Left colon (tissue), 2 donors: ENCODE data around the gene EXOC8. TPM values are rescaled to one million over a fixed set of nuclear protein-coding genes. Genes with fewer than 3 reads are reported as not detected.
A peak's percentile ranks its signal among the peaks of the same experiment; 100 is the strongest.
"Not testable (repeated sequence)": the region's sequence is repeated elsewhere in the genome, so short reads cannot be mapped to it uniquely, and the experiment has no call there.

Experiments used
- ATAC-seq: fragments of 200-7000 bp; cut with Tn5 transposase; one replicate; pipeline ENCODE4 v1.9.1; 2020; ENCODE audit warnings: mild to moderate bottlenecking, moderate library complexity
- DNase-seq, 2 donors: peaks; one replicate each; pipeline ENCODE4 v3.0.0-alpha.2; 2020
- intact Hi-C, 2 donors: fragments of 100-400 bp; cut with DNase I in 1 of 2; cut with micrococcal nuclease in 1 of 2; formaldehyde crosslinking; loops; one replicate each; pipeline versions ENCODE4 v1.11.2 to v1.14.0; 2022; cut with DNase I, micrococcal nuclease
- total RNA-seq, 2 donors: library from RNA; stranded (reverse); fragmentation: NEBNext Ultra II Directional; extraction: Animal tissue kit (Norgen Biotek cat#: 25700); gene quantifications; one replicate each; pipeline ENCODE4 v1.2.1, GENCODE V29; 2021
- donor health status: DM: no; HTN: no; CAD: no.
- donor health status: DM: yes; HTN: yes; CAD: no.

EXOC8 gene
- total RNA-seq, 2 donors from 2014 or later: 12.2 to 14.1 TPM

GRCh38 chr1:231357187-231357772 lies 19.6 kb upstream of the EXOC8 start:
- intact Hi-C loops: loop anchor here in 1 of 2 donors (5.0 kb wide), 1 partner anchor 245 kb away; no protein-coding TSS in a partner anchor
- no peak for ATAC-seq
- DNase-seq: no peak

- no peak for ATAC-seq
- intact Hi-C loops: loop anchor here in 1 of 2 donors (5.0 kb wide), 1 partner anchor 247 kb away; no protein-coding TSS in a partner anchor
- DNase-seq: no peak
Measured at GRCh38 chr1:231355171-231355570, 17.5 kb upstream of the EXOC8 start.

DNA sequence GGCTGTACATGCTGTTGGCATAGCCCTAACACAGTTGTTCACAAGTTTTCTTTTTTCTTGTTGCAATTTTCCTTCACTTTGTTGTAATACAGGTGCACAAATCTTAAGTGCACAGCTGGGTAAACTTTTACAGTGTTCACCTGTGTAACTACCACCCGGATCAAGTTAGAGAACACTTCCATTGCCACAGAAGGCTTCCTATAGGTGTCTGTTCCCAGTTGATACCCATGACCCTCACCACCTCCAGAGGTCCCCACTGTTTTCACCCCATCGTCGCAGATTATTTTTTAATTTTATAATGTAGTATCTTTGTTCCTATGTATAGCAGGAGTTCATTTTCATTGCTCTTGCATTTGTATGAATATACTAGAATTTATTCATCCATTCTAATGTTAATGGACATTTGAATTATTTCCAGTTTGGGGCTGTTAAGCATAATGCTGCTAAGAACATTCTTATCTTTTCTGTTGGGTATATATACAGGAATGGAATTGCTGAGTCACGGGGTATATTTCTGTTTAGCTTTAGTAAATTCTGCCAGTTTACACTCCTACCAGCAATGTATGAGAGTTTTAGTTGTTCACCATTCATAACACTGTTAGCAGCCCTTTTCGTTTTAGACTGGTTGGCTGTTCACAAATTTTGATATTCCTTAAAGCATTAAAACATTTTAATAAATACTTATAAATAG lies 16.8 kb upstream of the EXOC8 start:
- ATAC-seq (no peak), DNase-seq (no peak)
- intact Hi-C loops: loop anchor here in 1 of 2 donors (5.0 kb wide), 1 partner anchor 248 kb away; no protein-coding TSS in a partner anchor

DNA sequence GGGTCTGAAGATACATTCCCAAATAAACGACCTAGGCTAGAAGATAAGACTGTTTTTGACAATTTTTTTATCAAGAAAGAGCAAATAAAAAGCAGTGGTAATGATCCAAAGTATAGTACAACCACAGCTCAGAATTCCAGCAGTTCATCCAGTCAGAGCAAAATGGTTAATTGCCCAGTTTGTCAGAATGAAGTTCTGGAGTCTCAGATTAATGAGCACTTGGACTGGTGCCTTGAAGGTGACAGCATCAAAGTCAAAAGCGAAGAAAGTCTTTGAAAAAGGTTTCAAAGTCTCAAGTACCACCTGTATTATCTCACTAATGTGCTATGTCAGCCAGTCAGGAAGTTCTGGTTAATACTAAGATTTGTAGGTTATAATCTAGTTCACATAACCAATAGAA lies 15.4 kb upstream of the EXOC8 start:
- no peak for ATAC-seq
- intact Hi-C loops: no loop called here

DNA sequence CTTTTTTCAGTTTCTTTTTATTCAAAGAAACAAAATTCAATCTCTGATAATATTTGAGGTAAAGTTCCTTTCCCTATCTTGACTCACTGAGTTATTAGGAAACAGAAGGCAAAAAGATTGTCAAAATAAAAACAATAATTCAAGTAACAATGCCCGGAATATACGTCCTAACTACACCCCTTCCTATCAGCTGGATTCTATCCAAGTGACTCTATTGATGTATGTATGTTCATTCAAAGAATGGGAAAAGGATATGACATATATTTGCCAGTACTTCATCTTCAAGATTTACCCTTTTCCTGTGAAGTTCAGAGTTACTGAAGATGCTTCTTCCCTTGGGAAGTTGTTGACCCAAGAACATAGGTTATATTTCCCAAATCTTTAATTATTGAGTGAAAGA lies 14.2 kb upstream of the EXOC8 start:
- intact Hi-C loops: no loop called here
- ATAC-seq: no peak
- DNase-seq: no peak

More for the DNA sequence above, 15.4 kb upstream of the EXOC8 start:
- DNase-seq: no peak

- ATAC-seq, DNase-seq, intact Hi-C loops: not testable (repeated sequence)
Measured at GRCh38 chr1:231348856-231349255, 11.2 kb upstream of the EXOC8 start.

GRCh38 chr1:231348442-231348841 lies 10.8 kb upstream of the EXOC8 start:
- ATAC-seq: peak; percentile 70

DNA sequence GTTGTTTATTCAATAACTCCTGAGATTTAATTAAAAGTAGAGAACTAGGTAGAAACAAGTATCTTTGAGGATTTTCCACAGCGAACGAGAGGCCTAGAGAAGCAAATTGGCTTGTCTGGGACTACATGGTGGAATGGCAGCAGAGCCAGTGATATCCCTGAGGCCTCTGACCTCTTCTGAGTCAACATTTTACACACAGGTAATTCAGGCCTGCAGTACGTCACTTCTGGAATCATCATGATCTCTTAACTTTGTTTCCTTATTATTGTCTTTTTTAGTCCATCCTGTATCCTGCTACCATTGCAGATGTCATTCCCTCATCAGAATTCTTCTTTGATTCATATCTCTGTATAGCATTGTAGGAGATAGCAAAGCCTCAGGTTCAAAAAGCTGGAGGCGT lies 10.3 kb upstream of the EXOC8 start:
- intact Hi-C loops: no loop called here

More at GRCh38 chr1:231348442-231348841, 10.8 kb upstream of the EXOC8 start:
- DNase-seq: no peak
- intact Hi-C loops: no loop called here

GRCh38 chr1:231340328-231341013 lies 2.8 kb upstream of the EXOC8 start:
- no peak for ATAC-seq
- DNase-seq: no peak
- intact Hi-C loops: no loop called here

More for the DNA sequence above, 10.3 kb upstream of the EXOC8 start:
- DNase-seq (no peak), ATAC-seq (peak; percentile 76)

DNA sequence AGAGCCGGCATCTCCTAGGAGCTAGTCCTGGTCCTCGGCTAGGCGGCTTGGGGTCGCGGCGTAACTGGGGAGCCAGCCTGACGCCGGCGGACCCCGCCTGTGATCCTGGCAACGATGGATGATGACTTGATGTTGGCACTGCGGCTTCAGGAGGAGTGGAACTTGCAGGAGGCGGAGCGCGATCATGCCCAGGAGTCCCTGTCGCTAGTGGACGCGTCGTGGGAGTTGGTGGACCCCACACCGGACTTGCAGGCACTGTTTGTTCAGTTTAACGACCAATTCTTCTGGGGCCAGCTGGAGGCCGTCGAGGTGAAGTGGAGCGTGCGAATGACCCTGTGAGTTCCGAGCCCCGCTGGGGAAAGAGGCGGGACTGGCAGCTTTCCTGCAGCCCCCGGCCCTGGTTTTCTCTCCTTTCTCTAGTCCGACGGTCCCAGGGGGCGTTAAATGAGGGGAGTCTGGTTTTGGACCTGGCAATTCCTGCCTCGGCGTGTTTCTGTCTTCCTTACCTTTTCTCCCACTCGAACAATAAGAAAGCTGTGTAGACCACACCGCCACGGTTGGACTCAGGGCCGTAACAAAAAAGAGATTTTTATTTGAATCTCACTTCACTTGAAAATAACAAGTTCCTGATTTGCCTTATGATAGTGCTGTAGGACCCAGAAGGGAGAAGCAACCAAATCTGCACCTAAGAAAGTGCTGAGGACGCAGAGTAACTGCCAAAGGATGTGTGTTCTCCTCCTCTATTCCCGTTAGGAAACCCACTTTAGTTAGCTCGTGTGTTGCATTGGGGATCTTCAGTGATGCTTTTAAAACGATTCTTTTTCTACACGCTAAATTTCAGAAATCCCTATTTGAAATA lies 847 bp upstream of the EXOC8 start, which contains the start of gene SPRTN:
Gene SPRTN (plus strand): TSS at position 24 of the 859 bp plus-strand sequence. CDS start 91 bp downstream, at position 115.
- peak; percentile 69 for ATAC-seq
- no peak for DNase-seq
- intact Hi-C loops: no loop called here

- peak in 1 of 2 donors; percentile 61 for DNase-seq
- intact Hi-C loops: no loop called here
- peak; percentile 23 for ATAC-seq
Measured at GRCh38 chr1:231337043-231337471, 595 bp downstream of the EXOC8 start.

DNA sequence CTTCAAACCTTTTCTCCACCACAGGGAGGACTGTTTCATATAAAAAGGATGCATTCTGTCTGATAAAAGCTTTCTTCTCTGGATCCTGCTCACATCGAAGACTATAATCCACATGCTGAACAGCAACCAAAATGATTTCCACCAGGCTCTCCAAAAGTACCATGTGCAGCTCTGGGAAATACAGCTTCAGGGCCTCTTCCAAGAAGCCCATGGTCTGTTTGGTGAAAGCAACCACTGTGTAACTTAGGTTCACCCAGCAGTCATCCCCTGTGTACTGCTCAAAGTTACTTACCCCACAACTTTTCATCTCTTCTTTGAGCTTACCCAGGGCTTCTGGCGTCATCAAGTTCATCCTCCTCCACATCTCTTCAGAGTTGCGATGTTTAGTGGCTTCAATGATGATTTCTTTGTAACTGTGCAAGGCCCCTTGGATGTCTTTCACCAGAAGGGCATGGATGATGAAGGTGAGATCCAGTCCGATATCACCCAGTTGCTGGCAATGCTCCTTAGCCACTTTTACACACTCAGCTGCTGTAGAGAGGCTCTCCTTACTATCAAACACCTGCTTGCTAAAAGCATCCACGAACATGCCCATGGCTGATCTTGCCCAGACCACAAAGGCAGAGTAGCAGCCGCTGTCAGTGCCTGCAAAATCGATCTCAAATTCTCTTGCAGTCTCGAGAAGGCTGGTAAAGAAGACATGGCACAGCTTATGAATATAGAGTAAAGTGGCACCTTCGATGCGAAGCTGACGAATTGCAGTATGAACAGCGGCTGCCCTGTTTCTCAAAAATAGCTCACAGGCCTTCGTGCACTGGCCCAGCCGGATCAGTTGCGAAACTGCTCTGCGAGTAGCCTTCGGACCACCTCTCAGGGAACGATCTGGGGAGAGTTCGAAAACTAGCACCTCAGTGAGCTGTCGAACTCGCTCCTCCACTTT lies 1.7 kb downstream of the EXOC8 start:
- intact Hi-C loops: no loop called here
- DNase-seq (no peak), ATAC-seq (no peak)

DNA sequence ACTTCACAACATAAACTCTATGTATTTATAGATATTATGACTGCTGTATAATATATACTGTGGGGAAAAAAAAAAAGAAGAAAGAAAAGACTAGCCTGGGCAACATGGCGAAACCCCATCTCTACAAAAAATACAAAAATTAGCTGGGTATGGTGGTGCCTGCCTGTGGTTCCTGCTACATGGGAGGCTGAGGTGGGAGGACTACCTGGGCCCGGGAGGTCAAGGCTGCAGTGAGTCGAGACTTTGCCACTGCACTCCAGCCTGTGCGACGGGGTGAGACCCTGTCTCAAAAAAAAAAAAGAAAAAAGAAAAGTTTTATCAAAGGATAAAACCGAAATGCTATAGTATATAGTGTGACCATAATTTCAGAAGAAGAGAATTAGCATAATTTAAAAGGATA lies 2.7 kb downstream of the EXOC8 start:
- ATAC-seq: no peak
- DNase-seq: no peak
- intact Hi-C loops: no loop called here

- DNase-seq (no peak), ATAC-seq (no peak)
- intact Hi-C loops: no loop called here
Measured at GRCh38 chr1:231334079-231334666, 3.5 kb downstream of the EXOC8 start.

DNA sequence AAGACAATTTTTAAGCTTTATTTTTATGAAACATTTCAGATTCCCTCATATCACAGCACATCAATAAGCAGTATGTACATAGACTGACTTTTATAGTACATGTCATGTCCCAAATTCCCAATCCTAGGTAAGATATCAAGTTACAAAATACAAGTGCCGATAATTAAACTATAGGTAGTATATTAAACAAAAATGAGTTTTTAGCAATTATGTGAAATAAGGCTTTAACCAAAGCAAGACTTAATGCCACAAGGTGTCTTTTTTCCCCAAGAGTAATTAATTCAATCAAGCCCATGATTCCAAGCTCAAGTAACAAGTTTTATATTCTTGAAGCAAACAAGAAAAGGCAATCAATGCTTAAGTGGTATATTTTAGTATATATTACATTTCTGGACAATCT lies 4.9 kb downstream of the EXOC8 start:
- DNase-seq: no peak
- no peak for ATAC-seq
- intact Hi-C loops: no loop called here

- DNase-seq (no peak), ATAC-seq (no peak)
- intact Hi-C loops: no loop called here
Measured at GRCh38 chr1:231329483-231329882, 8.2 kb downstream of the EXOC8 start.

DNA sequence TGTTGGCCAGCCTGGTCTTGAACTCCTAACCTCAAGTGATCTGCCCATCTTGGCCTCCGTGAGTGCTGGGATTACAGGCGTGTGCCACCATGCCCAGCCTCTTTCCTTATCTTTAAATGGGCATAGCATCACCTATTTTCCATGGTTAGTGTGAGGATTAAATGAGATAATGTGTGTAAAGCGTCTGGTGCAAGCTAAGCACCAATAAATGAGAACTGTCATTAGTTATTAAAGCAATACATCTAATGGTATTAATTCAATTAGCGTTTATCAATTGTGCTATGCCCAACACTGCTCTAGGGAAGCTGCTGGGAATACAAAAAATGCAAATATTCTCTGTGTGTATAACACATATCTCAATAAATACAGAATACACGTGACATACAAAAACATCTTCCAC lies 10.0 kb downstream of the EXOC8 start:
- DNase-seq (no peak), ATAC-seq (no peak)
- intact Hi-C loops: no loop called here
